Measurements from ENCODE around the gene EIF3C. TPM values are rescaled to one million over a fixed set of nuclear protein-coding genes. Genes with fewer than 3 reads are reported as not detected.
"Not testable (repeated sequence)": the region's sequence is repeated elsewhere in the genome, so short reads cannot be mapped to it uniquely, and the experiment has no call there.

EIF3C gene
- polyA plus RNA-seq, 5 donors = 253 to 385 (median 293) TPM

- DNase-seq = not testable (repeated sequence)
Observed at GRCh38 chr16:28741295-28741694, 30.0 kb downstream of the EIF3C start.

GRCh38 chr16:28746618-28747350 lies 35.5 kb downstream of the EIF3C start:
- not testable (repeated sequence) for DNase-seq

- DNase-seq = not testable (repeated sequence)
Observed at GRCh38 chr16:28749997-28750465, 38.8 kb downstream of the EIF3C start.

- DNase-seq = not testable (repeated sequence)
Observed at GRCh38 chr16:28750469-28751067, 39.3 kb downstream of the EIF3C start.

GRCh38 chr16:28751487-28751886 lies 40.2 kb downstream of the EIF3C start, which contains the start of gene NPIPB9:
Gene NPIPB9, plus strand, starts transcription at chr16:28751787.
- not testable (repeated sequence) for DNase-seq

- not testable (repeated sequence) for DNase-seq
Observed at GRCh38 chr16:28781697-28782096, 70.4 kb downstream of the EIF3C start.

- DNase-seq = not testable (repeated sequence)
Observed at GRCh38 chr16:28782357-28782756, 71.1 kb downstream of the EIF3C start.

Other genes with a start within 250 kb of the EIF3C start
- under 1 TPM in 4 of 5 donors, not detected in 1; 0.13 to 0.35 (median 0.22) TPM for gene NPIPB7, start 239.1 kb upstream of the EIF3C start, polyA plus RNA-seq (ENCODE audit: insufficient read depth in 1 of 5, insufficient read length in 5 of 5, low replicate concordance in 1 of 5)
- gene CLN3, start 219.4 kb upstream of the EIF3C start, polyA plus RNA-seq (ENCODE audit: insufficient read depth in 1 of 5, insufficient read length in 5 of 5, low replicate concordance in 1 of 5) = 10 to 100 TPM; 21.0 to 33.4 (median 28.8) TPM
- gene APOBR, start 216.8 kb upstream of the EIF3C start, polyA plus RNA-seq (ENCODE audit: insufficient read depth in 1 of 5, insufficient read length in 5 of 5, low replicate concordance in 1 of 5) = 1 to 10 TPM in 3 of 5 donors, under 1 TPM in 2; 0.87 to 1.7 (median 1.4) TPM
- under 1 TPM in 1 of 5 donors, not detected in 4; 0.21 TPM for gene IL27, start 204.6 kb upstream of the EIF3C start, polyA plus RNA-seq (ENCODE audit: insufficient read depth in 1 of 5, insufficient read length in 5 of 5, low replicate concordance in 1 of 5)
- 10 to 100 TPM; 29.7 to 51.1 (median 36.1) TPM for gene NUPR1, start 172.5 kb upstream of the EIF3C start, polyA plus RNA-seq (ENCODE audit: insufficient read depth in 1 of 5, insufficient read length in 5 of 5, low replicate concordance in 1 of 5)
- 10 to 100 TPM; 14.4 to 30.5 (median 20.3) TPM for gene SGF29, start 157.5 kb upstream of the EIF3C start, polyA plus RNA-seq (ENCODE audit: insufficient read depth in 1 of 5, insufficient read length in 5 of 5, low replicate concordance in 1 of 5)
- gene SULT1A2, start 114.4 kb upstream of the EIF3C start, polyA plus RNA-seq (ENCODE audit: insufficient read depth in 1 of 5, insufficient read length in 5 of 5, low replicate concordance in 1 of 5) = 1 to 10 TPM; 2.7 to 4.0 (median 3.7) TPM
- gene SULT1A1, start 101.4 kb upstream of the EIF3C start, polyA plus RNA-seq (ENCODE audit: insufficient read depth in 1 of 5, insufficient read length in 5 of 5, low replicate concordance in 1 of 5) = 10 to 100 TPM; 21.4 to 46.9 (median 38.3) TPM
- 1 to 10 TPM in 2 of 5 donors, under 1 TPM in 3; 0.63 to 3.0 (median 0.98) TPM for gene NPIPB8, start 73.4 kb upstream of the EIF3C start, polyA plus RNA-seq (ENCODE audit: insufficient read depth in 1 of 5, insufficient read length in 5 of 5, low replicate concordance in 1 of 5)
- gene NPIPB9, start 40.3 kb downstream of the EIF3C start, polyA plus RNA-seq (ENCODE audit: insufficient read depth in 1 of 5, insufficient read length in 5 of 5, low replicate concordance in 1 of 5) = 1 to 10 TPM; 1.2 to 4.1 (median 2.1) TPM
- 100 to 1,000 TPM in 3 of 5 donors, 10 to 100 TPM in 2; 84.6 to 137 (median 110) TPM for gene ATXN2L, start 111.5 kb downstream of the EIF3C start, polyA plus RNA-seq (ENCODE audit: insufficient read depth in 1 of 5, insufficient read length in 5 of 5, low replicate concordance in 1 of 5)
- 100 to 1,000 TPM; 123 to 192 (median 151) TPM for gene TUFM, start 134.9 kb downstream of the EIF3C start, polyA plus RNA-seq (ENCODE audit: insufficient read depth in 1 of 5, insufficient read length in 5 of 5, low replicate concordance in 1 of 5)
- gene SH2B1, start 152.4 kb downstream of the EIF3C start, polyA plus RNA-seq (ENCODE audit: insufficient read depth in 1 of 5, insufficient read length in 5 of 5, low replicate concordance in 1 of 5) = 10 to 100 TPM; 42.4 to 73.5 (median 62.6) TPM
- 10 to 100 TPM in 1 of 5 donors, 1 to 10 TPM in 4; 2.2 to 25.4 (median 2.8) TPM for gene ATP2A1, start 167.0 kb downstream of the EIF3C start, polyA plus RNA-seq (ENCODE audit: insufficient read depth in 1 of 5, insufficient read length in 5 of 5, low replicate concordance in 1 of 5)
- 10 to 100 TPM; 19.3 to 35.3 (median 23.2) TPM for gene RABEP2, start 213.8 kb downstream of the EIF3C start, polyA plus RNA-seq (ENCODE audit: insufficient read depth in 1 of 5, insufficient read length in 5 of 5, low replicate concordance in 1 of 5)
- gene CD19, start 220.5 kb downstream of the EIF3C start, polyA plus RNA-seq (ENCODE audit: insufficient read depth in 1 of 5, insufficient read length in 5 of 5, low replicate concordance in 1 of 5) = 1 to 10 TPM in 1 of 5 donors, under 1 TPM in 4; 0.51 to 1.0 (median 0.62) TPM
- 10 to 100 TPM; 57.6 to 78.7 (median 68.0) TPM for gene NFATC2IP, start 239.5 kb downstream of the EIF3C start, polyA plus RNA-seq (ENCODE audit: insufficient read depth in 1 of 5, insufficient read length in 5 of 5, low replicate concordance in 1 of 5)

All from right lung (tissue), 5 donors.